ENCODE results near the gene WFIKKN2. TPM values are rescaled to one million over a fixed set of nuclear protein-coding genes. Genes with fewer than 3 reads are reported as not detected.

Gene WFIKKN2
- total and polyA plus RNA-seq, 2 experiments from 2014 or later, result 0.50 TPM; not detected in 1

GRCh38 chr17:50861334-50861676 is 25.9 kb downstream of the WFIKKN2 start:
- H3K4me3 ChIP-seq, result no peak overlapping the region
- H3K4me1 ChIP-seq (ENCODE audit: insufficient read depth), result peaks cover 11% of the 10 kb centered on the region
- H3K4me2 ChIP-seq, result peak overlapping the region; percentile 79
- no peak overlapping the region for H2AFZ ChIP-seq
- H3K36me3 ChIP-seq (replicated peaks; ENCODE audit: insufficient read depth, low read depth), result peaks cover 3% of the 10 kb centered on the region
- no peak for TF ChIP-seq EZH2 (IDR thresholded peaks at IDR 0.05; ENCODE audit: borderline replicate concordance)
- TF ChIP-seq EZH2phosphoT487 (IDR thresholded peaks at IDR 0.05; ENCODE audit: low read depth, severe bottlenecking, unreplicated experiment), result no peak
- TF ChIP-seq CTCF (IDR thresholded peaks at IDR 0.05; ENCODE audit: poor library complexity), result no peak
- 90% methylated on average over 2 of the region's 2 CpGs for WGBS (ENCODE audit: low lambda C conversion rate, missing lambda C conversion rate)
- H3K79me2 ChIP-seq, result peaks cover 55% of the 10 kb centered on the region
- H3K9me2 ChIP-seq (replicated peaks; ENCODE audit: insufficient read depth), result no peaks in the 10 kb centered on the region
- H3K9me3 ChIP-seq (ENCODE audit: low read depth), result no peaks in the 10 kb centered on the region
- no peak overlapping the region for H3K27ac ChIP-seq
- peaks cover 42% of the 10 kb centered on the region for H4K20me1 ChIP-seq (ENCODE audit: insufficient read depth, poor library complexity, severe bottlenecking)
- no peak for DNase-seq (ENCODE audit: low spot score)
- H3K27me3 ChIP-seq, result no peaks in the 10 kb centered on the region

GRCh38 chr17:50861822-50862528 is 26.6 kb downstream of the WFIKKN2 start:
- Histone ChIP-seq H4K20me1 (ENCODE audit: insufficient read depth, poor library complexity, severe bottlenecking) (peaks cover 42% of the 10 kb centered on the region), H3K9me3 (ENCODE audit: low read depth) (no peaks in the 10 kb centered on the region), H3K36me3 (replicated peaks; ENCODE audit: insufficient read depth, low read depth) (peaks cover 3% of the 10 kb centered on the region), H3K79me2 (peaks cover 55% of the 10 kb centered on the region), H3K4me1 (ENCODE audit: insufficient read depth) (peaks cover 11% of the 10 kb centered on the region), H3K27me3 (no peaks in the 10 kb centered on the region), H3K4me3 (no peak overlapping the region), H3K4me2 (peak overlapping the region; percentile 79), H3K9me2 (replicated peaks; ENCODE audit: insufficient read depth) (no peaks in the 10 kb centered on the region), H2AFZ (no peak overlapping the region), H3K27ac (no peak overlapping the region)
- 84% methylated on average over 7 of the region's 7 CpGs for WGBS (ENCODE audit: low lambda C conversion rate, missing lambda C conversion rate)
- no peak for TF ChIP-seq EZH2phosphoT487 (IDR thresholded peaks at IDR 0.05; ENCODE audit: low read depth, severe bottlenecking, unreplicated experiment)
- no peak for TF ChIP-seq EZH2 (IDR thresholded peaks at IDR 0.05; ENCODE audit: borderline replicate concordance)
- TF ChIP-seq CTCF (IDR thresholded peaks at IDR 0.05; ENCODE audit: poor library complexity), result no peak
- DNase-seq (ENCODE audit: low spot score), result no peak

GRCh38 chr17:50863221-50863843 is 27.9 kb downstream of the WFIKKN2 start:
- Histone ChIP-seq H3K4me2 (peak overlapping the region; percentile 79), H4K20me1 (ENCODE audit: insufficient read depth, poor library complexity, severe bottlenecking) (peaks cover 42% of the 10 kb centered on the region), H3K27me3 (no peaks in the 10 kb centered on the region), H3K79me2 (peaks cover 55% of the 10 kb centered on the region), H2AFZ (no peak overlapping the region), H3K4me3 (no peak overlapping the region), H3K36me3 (replicated peaks; ENCODE audit: insufficient read depth, low read depth) (peaks cover 3% of the 10 kb centered on the region), H3K9me2 (replicated peaks; ENCODE audit: insufficient read depth) (no peaks in the 10 kb centered on the region), H3K27ac (peak overlapping the region; percentile 98), H3K4me1 (ENCODE audit: insufficient read depth) (peaks cover 13% of the 10 kb centered on the region), H3K9me3 (ENCODE audit: low read depth) (no peaks in the 10 kb centered on the region)
- WGBS (ENCODE audit: low lambda C conversion rate, missing lambda C conversion rate), result 84% methylated on average over 11 of the region's 11 CpGs
- DNase-seq (ENCODE audit: low spot score), result peak; percentile 60
- TF ChIP-seq EZH2phosphoT487 (IDR thresholded peaks at IDR 0.05; ENCODE audit: low read depth, severe bottlenecking, unreplicated experiment) (no peak), CTCF (IDR thresholded peaks at IDR 0.05; ENCODE audit: poor library complexity) (peak; percentile 51), EZH2 (IDR thresholded peaks at IDR 0.05; ENCODE audit: borderline replicate concordance) (no peak)

All from hepatocyte (in vitro differentiated cells).